GM11168 (cell line): ENCODE data around the gene STK25.
"Not testable (repeated sequence)": the region's sequence is repeated elsewhere in the genome, so short reads cannot be mapped to it uniquely, and the experiment has no call there.

ENCODE experiments used
- in situ Hi-C: fragments of 300-500 bp; cut with MboI; formaldehyde crosslinking; loops from one replicate; pipeline ENCODE4 v1.12.0; 2022; ENCODE audit warnings: low sequenced_read_pairs; ENCODE audit not compliant: unreplicated experiment

Gene STK25

DNA sequence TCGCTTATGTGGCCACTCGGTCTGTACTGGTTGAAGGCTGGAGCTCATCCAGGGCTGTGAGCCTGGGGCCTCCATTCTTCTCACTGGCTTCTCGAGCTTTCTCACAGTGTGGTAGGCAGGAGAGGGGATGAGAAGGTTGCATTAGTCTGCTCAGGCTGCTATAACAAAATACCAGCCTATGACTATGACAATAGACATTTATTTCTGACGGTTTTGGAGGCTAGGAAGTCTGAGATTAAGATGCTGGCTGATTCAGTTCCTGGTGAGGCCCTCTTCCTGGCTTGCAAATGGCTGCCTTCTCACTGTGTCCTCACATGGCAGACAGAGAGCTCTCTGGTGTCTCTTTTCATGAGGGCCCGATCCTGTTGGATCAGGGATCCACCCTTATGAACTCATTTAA is 6.2 kb upstream of the STK25 start:
- in situ Hi-C loops, result no loop called here

DNA sequence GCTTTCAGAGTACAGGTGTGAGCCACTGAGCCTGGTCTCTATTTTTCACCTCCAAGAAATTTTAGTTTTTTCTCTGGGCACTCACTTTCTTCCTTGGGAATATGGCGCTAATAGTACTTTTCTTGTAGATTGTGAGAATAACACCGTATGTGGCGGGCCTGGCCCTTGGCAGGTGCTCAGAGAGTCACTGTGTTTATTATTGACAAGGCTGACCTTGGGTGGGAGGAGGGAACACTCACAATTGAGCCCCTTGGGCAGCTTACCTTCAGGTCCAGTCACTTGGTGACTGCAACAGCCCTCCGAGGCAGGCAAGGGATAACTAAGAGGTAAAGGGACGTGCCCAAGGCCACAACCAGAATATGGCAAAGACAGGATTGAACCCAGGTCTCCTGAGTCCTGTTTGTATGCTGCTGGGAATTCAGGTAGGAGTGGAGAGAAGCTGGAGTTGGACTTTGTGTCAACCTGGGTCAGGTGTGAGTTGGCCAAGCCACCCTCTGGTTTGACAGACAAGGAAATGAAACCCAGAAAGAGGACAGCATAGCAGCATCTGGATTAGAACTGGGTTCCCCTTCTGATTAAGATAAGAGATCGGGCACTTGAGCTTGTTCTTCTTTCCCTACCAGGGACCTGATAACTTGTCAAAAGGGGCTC is 2.8 kb upstream of the STK25 start:
- in situ Hi-C loops, result no loop called here

DNA sequence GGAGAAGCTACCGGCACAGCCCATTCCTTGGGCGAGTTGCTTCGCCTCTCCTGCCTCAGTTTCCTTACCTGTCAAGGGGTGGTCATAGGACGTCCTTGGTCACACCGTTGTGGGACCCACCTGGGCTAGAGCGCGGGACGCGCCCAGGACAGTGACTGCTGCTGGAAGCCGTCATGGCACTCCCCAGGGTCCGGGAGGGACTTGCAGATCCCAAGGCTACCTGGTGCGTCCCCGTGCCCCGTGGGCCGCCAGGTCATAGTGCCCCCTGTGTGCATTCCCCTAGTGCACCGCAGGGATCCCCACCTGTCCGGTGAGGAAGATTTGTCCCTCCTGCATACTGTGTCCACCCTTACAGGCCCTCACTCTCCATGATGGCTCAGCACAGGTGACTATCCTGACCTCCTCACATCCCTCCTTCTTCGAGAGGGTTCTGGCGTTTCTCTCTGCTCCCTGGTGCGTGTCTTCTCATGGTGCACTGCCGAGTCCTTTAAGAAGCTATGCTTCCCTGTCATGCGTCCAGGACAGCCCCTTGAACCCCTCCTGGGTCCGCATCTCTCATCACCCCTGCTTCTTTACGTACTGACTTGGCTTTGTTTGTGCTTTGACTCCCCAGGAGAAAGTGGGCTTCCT is 886 bp upstream of the STK25 start:
- in situ Hi-C loops, result no loop called here

DNA sequence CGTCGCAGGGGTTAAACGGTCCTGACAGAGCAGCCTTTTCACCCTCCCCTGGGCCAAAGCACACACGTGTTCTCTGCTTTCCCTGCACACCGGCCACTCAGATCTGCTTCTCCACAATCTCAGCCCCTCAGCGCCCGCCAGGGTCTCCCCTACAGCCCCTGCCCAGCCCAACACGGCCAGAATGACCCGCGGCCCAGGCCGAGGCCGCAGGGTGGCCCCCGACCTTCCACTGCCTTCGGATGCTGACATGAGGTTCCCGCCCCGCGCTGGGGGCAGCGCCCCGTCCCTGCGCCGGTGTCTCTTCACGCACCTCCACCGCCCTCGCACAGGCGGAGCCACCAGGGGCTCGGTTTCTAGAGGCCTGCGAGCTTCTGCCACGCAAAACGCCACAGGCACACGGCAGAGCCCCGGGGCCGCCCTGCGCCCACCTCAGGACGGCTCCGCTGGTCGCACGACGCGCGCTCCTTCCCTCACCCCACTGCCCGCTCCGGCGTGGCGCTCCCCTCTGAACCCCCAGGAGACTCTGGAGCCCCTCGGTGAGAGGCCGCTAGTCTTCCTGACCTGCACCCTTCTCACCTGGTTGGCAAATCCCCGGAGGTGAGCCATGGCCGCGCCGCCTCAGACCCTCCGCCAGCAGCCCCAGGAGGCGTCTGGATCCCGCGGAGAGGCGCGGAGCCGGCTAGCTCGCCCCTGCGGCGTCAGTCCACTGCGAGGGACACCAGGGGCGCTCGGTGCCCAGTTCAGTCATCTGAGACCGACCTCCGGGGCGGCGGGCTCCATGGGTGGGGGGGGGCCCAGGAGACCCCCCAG is 749 bp downstream of the STK25 start:
- in situ Hi-C loops, result no loop called here

DNA sequence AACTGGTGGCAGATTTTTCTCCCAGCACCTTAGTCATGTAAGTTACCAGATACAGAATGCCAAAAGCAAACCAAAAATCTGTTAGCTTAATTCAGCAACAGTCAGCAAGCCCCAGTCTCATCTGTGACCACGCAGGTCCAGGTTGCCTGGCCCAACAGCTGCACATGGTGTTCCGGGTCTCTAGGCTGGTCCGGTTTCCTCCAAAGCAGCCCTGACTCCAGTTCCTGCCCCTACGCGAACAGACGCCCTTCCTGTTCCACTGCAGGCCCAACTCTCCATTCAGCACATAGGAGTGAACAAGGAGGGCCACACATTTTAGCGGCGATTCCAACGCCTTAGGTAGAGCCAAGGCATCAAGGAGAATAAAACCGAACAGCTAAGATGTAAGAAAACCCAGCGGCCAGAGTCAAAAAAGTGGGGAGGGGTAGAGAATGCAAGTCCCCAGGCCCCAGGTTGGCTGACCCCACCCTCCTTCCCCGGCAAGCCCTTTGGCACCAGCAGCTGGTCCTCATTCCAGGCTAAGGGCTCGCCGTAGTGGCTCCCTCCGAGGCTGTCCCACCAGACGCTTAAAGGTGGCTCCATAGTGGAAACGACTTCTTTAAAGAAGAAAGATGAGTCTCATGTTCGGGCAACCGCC is 1.5 kb downstream of the STK25 start:
- in situ Hi-C loops, result no loop called here

DNA sequence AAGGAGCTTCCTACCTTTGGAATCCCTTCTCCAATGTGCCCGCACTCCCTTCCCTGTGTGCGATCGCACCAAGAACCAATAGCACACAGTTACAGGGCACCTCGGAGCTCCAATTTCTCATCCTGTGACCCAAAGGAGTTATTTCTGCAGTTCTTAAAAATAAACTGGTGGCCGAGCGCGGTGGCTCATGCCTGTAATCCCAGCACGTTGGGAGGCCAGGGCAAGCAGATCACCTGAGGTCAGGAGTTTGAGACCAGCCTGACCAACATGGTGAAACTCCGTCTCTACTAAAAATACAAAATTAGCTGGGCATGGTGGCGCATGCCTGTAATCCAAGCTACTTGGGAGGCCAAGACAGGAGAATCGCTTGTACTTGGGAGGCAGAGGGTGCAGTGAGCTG is 2.1 kb downstream of the STK25 start:
- in situ Hi-C loops, result not testable (repeated sequence)

DNA sequence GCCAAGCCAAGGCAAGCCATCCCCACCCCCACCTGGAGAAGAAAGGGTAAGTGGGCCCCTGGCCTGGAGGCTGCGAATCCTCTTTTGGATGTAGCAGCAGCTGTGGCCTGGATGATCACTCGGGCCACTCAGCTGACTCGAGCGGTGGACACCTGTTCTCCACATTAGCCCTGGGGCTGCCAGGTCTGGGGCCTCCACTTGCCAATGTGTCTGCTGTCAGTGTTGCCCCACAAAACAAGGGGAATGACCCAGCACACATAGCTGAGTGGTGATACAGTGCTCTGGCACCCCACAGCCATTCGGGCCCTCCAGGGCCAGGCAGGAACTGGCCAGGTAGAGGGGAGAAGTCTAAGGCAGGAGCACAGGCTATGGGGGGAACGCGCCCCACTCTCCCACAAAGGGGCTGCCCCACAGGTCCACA is 2.6 kb downstream of the STK25 start:
- in situ Hi-C loops, result no loop called here

DNA sequence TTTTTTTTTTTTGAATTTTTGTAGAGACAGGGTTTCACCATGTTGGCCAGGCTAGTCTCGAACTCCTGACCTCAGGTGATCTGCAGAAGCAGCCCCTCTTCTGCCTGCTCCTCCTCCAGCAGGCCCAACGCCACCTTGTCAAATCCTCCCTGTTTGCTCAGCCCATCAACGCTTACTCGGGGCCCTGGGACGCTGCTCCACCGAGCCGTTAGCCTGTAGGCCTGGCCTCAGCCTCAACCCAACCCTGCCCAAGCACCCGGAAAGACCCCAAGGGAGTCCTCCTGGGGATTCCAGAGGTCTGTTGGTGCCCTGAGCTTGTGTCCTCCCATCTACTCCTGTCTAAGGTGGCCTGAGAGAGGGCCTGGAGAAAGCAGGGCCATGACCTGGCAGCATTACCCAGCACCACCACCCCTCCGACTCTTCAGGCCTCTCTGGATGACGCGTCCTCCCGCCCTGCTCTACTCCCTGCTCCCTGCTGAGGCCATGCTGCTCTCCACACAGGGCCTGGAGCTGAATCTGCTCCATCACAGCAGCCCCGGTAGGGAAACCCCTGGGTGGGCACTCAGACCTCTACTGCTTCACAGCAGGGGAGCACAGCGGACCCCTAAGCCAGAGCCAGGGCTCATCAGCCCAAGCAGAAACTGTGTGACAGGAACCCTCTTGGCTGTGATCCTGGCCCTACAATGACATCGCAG is 3.2 kb downstream of the STK25 start:
- in situ Hi-C loops, result no loop called here

DNA sequence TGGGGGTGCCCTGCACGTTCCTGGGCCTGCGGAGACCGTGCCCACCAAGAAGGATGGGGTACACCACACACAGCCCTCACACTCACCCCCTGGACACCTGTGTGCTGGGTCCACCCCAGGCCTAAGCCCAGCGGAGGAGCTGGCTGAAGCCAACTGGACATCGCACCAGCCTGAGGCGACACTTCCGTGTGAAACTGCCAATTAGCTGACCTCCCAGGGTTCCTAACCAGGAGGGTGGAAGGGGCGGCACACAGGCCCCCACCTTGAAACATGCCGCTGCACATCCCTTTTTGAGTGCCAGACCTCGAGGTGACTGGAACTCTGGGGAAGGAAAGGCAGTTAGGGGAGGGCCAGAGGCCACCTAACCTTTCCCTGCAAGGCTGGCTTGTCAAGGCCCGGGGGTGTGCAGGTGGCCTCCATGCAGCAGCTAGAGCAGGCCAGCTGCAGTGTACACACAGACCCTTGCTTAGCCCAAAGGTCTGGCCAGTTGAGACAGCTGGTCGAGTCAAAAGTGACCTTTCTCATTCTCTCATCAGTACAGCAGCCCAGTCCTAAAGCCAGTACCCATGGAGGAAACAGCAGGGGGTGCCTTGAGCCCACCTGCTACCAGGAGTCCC is 4.5 kb downstream of the STK25 start:
- in situ Hi-C loops, result no loop called here

DNA sequence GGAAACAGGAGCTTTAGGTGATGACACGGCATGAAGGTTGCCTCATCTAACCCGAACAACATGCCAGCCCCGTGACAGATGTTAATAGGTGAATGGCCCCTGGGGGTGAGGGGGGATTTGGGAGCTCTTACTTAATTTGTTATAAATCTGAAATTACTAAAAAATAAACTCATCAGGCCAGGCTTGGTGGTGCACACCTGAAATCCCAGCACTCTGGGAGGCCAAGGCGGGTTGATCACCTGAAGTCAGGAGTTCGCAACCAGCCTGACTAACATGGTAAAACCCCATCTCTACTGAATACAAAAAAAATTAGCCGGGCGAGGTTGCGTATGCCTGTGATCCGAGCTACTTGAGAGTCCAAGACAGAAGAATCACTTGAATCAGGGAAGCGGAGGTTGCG is 6.1 kb downstream of the STK25 start:
- in situ Hi-C loops, result no loop called here

DNA sequence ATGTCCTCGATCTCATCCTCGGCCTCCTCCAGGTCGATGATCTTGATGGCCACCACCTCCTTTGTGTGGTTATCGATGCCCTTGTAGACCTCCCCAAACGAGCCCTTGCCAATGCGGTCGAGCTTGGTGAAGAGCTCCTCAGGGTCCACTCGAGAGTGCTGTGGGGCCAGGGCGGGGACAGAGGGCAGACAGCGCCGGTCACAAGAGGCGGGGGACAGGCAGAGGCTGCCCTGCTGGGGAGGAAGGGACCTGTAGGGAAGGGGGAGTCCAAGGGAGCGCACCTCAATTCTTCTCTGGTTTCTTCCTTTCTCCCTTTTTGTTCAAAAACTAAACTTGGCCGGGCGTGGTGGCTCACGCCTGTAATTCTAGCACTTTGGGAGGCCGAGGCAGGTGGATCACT is 6.8 kb downstream of the STK25 start:
- in situ Hi-C loops, result no loop called here

DNA sequence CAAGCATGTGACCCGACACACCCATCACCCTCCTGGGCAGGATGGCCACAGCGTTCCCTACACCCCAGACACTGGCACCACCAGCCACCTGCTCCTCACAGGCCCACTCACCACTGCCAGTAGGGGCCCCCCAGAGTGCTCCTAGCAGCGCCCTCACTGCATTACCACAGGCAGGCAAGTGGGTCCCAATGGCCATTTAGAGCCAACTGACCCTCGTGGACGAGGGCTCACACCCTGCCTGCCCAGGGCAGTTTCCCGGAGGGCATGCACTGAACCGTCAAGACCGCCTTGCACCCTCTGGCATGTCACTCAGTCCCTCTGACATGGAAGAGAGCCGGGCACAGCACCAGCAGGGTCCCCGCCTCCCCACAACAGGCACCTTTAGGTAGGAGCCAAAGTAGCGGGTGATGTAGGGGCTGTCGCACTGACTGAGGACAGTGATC is 7.3 kb downstream of the STK25 start:
- in situ Hi-C loops, result no loop called here

DNA sequence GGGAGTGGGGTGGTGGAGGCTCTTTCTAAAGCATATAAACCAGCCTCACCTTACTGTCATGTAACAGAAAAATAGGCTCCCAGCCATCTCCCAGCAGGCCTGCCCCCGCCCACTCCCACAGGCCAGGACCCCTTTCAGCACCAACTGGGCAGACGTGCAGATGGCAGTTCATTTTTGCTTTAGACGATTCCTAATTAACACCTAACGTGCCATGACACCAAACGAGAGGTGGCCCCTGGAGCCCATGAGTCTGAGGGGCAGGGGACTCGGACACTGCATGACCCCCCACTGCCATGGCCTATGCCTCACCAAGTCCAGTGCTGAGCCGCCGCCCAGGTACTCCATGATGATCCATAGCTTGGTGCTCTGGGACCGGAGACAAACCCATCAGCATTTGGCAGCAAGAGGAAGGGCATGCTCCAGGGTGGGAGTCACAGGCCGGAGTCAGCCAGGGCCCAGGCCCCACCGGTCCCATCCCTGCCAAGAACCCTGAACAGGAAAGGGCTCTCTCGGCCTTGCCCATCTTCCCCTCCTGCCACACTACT is 7.9 kb downstream of the STK25 start:
- in situ Hi-C loops, result no loop called here

DNA sequence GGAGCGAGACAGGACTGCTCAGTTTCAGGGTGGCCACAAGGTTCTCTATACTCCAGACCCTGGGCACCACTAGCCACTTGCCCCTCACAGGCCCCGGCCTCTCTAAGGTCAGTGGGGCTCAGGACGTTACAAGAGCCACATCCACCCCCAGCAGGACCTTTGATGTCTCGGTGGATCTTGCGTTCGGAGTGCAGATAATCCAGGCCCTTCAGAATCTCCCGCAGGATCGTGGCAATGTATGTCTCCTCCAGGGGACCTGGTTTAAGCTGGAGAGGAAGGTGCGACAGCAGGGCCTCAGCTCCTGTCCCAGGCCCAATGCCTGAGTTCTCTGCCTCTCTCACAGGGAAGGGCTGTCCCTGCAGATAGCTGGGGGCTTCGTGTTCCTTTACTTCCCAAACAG is 8.4 kb downstream of the STK25 start:
- in situ Hi-C loops, result no loop called here

DNA sequence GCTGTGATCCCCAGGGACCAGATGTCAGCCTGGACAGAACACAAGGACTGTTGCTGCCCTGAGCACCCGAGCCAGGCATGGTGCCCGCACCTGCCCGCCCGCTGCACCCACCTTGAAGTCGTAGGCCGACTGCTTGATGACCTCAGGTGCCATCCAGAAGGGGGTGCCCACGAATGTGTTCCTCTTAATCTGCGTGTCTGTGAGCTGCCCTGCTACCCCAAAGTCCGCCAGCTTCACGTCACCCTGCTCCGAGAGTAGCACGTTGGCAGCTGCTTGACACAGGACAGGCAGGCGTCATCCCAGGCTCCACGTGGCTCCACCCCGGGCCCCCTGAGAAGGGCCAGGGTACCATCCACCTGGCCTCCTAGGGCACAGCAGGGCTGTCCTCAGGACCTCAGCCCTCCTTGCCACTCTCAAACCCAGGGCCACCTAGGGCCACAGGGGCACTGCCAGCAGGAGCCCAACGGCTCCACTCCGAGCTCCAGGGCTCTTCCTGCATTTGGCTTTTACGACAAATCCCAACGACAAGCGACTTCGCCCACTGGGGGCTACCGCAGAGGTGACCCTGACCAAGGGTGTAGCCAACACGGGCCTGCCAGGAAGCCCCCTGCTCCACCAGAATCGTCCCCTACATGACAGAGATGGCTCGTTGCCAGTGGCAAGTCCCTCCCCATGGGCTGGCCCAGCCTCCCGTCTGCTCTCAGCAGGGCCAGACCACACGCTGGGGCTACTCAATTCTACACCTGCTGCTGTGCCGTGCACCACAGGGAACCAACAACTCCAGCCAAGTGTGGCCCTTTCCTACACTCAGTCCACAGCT is 9.0 kb downstream of the STK25 start:
- in situ Hi-C loops, result no loop called here

DNA sequence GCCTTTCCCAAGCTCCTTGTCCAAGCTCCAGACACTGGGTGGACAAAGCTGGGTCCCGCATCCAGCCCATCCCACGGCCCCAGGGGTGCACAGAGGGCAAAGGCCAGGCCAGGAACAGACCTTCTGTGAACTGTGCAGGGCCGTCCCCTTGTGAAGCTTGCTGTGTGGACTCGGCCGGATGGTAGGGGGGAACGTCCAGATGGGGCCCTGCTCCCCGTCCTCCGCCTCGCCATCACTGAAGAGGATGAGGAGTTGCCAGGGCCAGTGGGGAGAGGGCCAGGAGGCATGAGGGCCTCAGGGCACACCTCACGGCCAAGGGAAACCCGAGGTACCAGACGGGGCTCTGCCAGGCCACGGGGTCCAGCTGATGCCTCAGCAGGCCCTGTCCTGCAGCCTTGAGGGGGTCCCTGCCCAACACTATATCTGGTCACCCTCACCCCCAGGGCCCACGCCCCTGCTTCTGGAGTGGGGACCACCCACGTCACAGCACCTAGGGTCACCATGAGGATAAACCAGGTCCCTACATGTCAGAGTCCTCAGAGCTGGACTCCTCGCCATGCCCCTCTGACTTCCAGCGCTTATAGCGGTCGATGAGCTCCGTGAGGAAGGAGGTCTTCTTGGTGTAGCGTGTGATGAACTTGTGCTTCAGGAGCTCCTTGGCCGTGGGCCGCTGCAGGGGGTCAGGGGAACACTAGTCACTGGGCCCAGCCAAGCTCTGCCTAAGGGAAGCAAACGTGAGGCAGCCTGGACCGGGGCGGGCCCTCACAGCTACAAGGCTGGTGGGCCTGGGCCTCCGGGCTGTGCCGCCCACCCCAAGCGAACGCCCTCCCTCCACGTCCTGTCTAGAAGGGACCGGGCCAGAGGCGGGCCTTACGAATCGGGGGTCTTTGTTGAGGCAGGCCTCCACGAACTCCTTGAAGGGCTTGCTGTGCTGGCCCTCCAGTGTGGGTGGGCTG is 10.0 kb downstream of the STK25 start:
- in situ Hi-C loops, result no loop called here

DNA sequence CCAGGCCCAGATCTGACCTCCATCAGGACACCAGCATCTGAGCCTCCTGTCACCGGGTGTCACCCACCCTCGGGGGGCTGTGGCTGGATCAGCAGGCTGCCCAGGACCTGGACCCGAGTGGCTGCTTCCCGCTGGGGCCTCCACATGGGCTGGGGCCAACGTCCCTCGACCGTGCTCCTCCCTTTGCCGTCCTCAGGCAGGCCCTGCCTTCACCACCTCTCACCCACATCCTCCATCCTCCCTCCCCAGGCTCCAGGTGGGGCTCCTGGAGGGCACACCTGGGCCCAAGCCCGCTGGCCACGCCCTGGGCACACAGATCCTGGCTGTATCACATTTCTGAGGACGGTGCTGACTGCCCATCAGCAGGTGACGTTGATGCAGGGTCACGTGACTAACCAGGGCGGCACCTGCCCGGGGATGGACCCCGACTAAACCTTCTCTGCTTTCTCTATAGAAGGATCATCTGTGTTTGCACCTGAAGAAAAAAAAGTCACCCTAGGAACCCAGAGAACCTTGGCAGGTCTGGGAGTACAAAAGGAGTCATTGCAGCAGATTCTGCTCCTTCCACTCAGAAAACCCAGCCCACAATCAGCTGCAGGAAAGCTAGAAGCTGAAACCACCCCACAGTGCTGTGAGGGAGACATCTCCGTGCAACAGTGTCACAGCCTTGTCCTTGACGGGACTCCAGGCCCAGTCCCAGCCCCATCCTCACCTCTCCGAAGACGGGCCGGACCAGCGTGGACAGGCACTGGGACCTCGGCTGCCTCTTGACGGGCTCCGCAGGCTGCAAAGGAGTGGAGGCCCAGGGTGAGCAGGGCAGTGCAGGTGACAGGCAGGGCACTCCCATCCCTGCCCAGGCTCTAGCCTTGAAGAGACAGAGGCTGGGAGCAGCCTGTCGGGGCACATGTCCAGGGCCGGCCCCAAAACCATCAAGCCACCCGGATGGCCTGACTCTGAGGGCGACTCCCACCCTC is 11.2 kb downstream of the STK25 start:
- in situ Hi-C loops, result no loop called here
